Retina (tissue), 1 donor: Measurements from ENCODE around the gene HOXB5.
A peak's percentile ranks its signal among the peaks of the same experiment; 100 is the strongest.

Experiments used
- DNase-seq: peaks from one replicate; pipeline ENCODE4 v3.0.0-alpha.2; 2016

HOXB5 gene

DNA sequence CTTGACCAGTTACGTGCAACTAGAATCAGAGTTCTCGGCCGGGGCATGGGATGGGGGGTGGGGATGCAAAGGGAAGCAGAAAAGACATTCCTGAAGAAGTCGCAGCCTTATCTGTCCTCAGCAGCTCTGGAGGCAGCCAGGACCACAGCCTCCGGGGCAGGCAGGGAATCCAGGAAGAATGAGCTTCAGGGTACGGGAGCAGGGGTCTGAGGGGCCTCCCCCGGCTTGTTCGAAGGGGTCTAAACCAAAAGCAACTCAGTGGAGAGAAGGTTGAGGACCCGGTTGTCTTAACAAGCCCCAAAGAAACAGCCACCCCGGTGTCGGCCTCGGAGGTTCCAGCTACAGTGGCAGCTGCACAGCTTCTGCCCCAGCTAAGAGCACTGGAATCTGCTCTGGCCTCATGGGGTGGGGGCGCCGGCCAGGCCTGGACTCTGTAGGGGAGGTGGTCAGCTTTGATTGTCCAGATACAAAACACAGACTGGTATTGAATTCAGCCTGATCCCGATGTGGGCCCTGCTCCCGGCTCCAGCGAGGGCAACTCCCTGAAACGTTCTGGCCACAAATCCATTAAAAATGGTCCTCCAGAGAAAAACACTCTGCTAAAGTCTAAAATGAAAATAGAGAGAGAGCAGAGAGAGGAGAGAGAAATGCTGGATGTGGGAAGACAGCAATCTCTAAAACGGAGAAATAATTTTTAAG lies 23.1 kb downstream of the HOXB5 start:
- peak; percentile 64 for DNase-seq

DNA sequence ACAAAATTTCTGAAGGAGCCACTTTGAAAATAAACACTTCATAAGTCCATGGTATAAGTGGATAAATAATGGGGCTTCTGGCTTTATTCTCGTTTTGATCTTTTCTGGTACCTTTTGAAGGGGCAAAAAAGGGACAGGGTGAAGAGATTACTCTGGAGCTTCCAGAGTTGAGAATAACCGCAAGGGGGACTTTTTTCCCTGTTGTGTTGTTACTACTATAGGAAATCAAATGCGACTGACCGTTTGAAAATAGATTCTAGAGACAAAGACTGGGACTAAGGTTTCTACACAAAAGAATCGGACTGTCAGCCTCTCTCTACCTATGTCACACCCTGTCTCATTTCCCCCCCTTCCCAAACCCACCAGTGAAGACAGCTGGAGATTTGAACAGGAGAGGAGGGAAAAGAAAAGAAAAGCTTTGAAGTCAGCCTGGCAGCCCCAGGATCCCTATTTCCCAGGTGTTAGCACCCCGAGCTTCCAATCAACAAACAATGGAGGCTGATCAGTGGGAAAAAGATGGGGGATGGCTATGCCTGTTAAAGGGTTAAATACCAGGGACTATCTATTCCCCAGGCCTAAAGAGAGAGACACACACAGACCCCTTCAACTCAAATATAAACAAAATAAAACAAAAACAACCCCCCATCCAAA lies 23.8 kb downstream of the HOXB5 start:
- DNase-seq = no peak

DNA sequence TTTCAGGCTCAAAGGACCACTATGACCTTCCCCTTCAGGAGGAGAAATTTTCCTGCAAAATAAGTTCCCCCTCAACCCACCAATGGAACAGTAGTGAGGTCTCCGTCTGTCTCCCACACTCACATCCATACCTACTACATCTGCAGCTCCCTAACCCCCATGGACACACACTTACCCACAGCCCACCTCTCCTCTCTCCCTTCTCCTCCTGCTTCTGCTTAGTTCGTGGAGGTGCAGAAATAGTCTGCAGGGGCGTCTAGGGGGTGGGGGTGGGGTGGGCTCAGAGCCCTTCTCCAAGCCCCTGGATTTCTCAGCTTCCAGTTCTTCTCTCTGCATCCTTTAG lies 24.4 kb downstream of the HOXB5 start:
- no peak for DNase-seq

- peak; percentile 58 for DNase-seq
These were observed 24.9 kb downstream of the HOXB5 start for GRCh38 chr17:48568499-48569239.

GRCh38 chr17:48567646-48568354 lies 25.8 kb downstream of the HOXB5 start:
- DNase-seq = no peak

- no peak for DNase-seq
These were observed 26.4 kb downstream of the HOXB5 start for GRCh38 chr17:48567209-48567608.

- DNase-seq = no peak
These were observed 26.9 kb downstream of the HOXB5 start for GRCh38 chr17:48566717-48567116.

GRCh38 chr17:48565925-48566710 lies 27.5 kb downstream of the HOXB5 start:
- no peak for DNase-seq

- DNase-seq = no peak
These were observed 28.5 kb downstream of the HOXB5 start for GRCh38 chr17:48565022-48565554.

GRCh38 chr17:48564188-48565021 lies 29.2 kb downstream of the HOXB5 start:
- no peak for DNase-seq

GRCh38 chr17:48563867-48564187 lies 29.8 kb downstream of the HOXB5 start:
- DNase-seq = no peak

DNA sequence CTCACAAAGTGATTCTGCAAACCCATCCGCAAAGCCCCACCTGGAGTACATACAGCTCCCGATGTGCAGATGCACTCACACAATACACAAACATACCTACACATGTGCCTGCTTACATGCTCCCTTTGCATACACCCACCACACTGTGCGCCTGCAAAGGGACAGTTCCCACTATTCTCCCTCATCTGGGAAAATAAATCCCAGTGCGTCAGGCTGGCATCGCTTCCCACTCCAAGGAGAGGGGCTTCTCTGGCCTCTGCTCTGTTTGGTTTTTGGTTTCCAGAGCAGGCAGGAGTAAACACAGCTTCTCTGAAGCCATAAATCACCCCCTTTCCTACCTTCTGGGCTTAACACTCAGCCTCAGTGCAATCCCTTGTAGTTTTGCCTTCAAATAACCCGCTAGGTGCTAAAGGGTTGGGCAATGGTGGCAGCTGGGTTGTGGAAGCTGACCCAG lies 30.2 kb downstream of the HOXB5 start:
- DNase-seq = no peak

DNA sequence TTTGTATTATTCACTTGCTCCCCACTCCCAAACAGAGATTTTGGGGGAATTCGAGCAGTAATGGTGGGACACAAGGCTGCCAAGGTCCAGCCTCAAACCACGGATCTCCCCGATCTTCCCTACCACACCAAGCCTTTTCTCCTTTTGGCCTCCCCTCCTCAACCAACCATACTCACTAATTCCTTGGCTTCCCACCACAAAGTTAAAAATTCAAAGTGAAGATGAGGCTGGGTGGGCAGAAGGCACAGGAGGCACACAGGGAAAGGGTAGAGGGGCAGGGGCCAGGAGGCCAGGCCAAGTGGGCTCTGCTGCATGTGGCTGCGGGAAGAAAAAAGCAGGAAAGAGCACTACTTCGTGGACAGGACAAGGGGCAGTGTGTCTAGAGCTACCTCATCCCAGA lies 30.6 kb downstream of the HOXB5 start:
- no peak for DNase-seq

- no peak for DNase-seq
These were observed 31.4 kb downstream of the HOXB5 start for GRCh38 chr17:48561884-48562810.

GRCh38 chr17:48559840-48560817 lies 33.5 kb downstream of the HOXB5 start:
- DNase-seq = no peak

DNA sequence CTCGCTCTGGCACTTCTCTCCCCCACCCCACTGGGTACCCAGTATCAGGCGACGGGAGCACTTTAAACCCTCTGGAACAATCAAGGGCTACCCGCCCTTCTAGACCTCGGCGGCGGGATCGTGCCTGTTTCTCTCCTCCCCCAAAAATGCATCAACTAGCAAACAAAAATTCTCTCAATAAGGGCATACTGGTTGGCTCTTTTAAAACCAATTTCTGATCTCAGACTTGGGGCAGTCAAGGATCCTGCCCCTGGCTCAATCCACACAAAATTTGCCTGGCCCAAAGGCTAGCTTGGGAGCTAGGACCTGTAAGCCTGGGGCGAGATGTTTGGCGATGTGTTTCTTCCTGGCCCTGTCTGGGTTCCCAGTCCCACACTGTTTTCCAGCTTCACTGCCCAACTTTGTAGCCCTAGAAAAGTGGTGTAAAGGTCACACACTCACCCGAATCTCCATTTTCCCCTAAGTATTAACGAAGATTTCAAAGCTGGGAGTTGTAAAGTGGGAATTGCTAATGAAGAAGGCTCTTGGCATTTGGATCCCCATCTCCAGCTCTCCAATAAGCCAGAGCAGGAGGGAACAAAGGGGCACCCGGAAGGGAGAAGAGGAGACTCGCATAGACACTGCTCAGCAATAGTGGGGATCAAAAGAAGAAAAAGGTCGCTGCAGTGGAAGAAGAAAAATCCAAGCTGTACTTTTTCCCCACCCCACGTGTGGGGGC lies 34.3 kb downstream of the HOXB5 start:
- DNase-seq = no peak

DNA sequence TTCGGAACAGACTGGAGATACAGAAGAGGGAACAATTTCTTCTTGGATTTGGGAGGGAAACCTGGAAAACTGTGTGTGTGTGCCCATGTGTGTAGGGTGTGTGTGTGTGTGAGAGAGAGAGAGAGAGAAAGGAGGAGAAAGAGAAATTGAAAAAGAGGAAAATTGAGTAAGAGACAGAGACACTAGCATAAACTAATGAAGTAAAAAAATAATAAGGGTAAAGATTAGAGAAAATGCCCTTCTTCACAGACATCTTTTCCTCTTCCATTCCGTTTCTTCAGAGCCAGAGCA lies 34.8 kb downstream of the HOXB5 start:
- DNase-seq = no peak

- no peak for DNase-seq
These were observed 35.3 kb downstream of the HOXB5 start for GRCh38 chr17:48558057-48558830.
